Hepatocyte (in vitro differentiated cells): ENCODE data around the gene EFNB1. TPM values are rescaled to one million over a fixed set of nuclear protein-coding genes. Genes with fewer than 3 reads are reported as not detected.

ENCODE experiments used
- DNase-seq: peaks from one replicate; pipeline ENCODE4 v3.0.0-alpha.2; 2016; ENCODE audit warnings: low spot score
- H2AFZ ChIP-seq: fragments of 200-600 bp; sonication (generic); 2 replicates; pipeline ENCODE4 v1.6.0; 2016; ENCODE audit warnings: antibody characterized with exemption, mild to moderate bottlenecking
- H3K27ac ChIP-seq: fragments of 200-600 bp; sonication (generic); 2 replicates; pipeline ENCODE4 v1.5.1; 2016; ENCODE audit warnings: mild to moderate bottlenecking
- H3K27me3 ChIP-seq: fragments of 200-600 bp; sonication (generic); 2 replicates; pipeline ENCODE4 v1.6.1; 2016
- H3K36me3 ChIP-seq: fragments of 200-600 bp; sonication (generic); replicated peaks from 2 replicates; pipeline ENCODE4 v1.5.1; 2016; ENCODE audit warnings: low read depth; ENCODE audit not compliant: insufficient read depth
- H3K4me1 ChIP-seq: fragments of 200-600 bp; sonication (generic); 2 replicates; pipeline ENCODE4 v1.5.1; 2016; ENCODE audit warnings: mild to moderate bottlenecking, moderate library complexity; ENCODE audit not compliant: insufficient read depth
- H3K4me2 ChIP-seq: fragments of 200-600 bp; sonication (generic); 2 replicates; pipeline ENCODE4 v1.6.0; 2016
- H3K4me3 ChIP-seq: fragments of 200-600 bp; sonication (generic); 2 replicates; pipeline ENCODE4 v1.5.1; 2016; ENCODE audit warnings: mild to moderate bottlenecking
- H3K79me2 ChIP-seq: fragments of 200-600 bp; sonication (generic); 2 replicates; pipeline ENCODE4 v1.6.0; 2017; ENCODE audit warnings: mild to moderate bottlenecking
- H3K9me2 ChIP-seq: fragments of 200-600 bp; sonication (generic); replicated peaks from 2 replicates; pipeline ENCODE4 v1.6.0; 2017; ENCODE audit warnings: mild to moderate bottlenecking; ENCODE audit not compliant: insufficient read depth
- H3K9me3 ChIP-seq: fragments of 200-600 bp; sonication (generic); 2 replicates; pipeline ENCODE4 v1.5.1; 2016; ENCODE audit warnings: low read depth, mild to moderate bottlenecking
- H4K20me1 ChIP-seq: fragments of 200-600 bp; sonication (generic); 2 replicates; pipeline ENCODE4 v1.6.0; 2016; ENCODE audit warnings: mild to moderate bottlenecking; ENCODE audit not compliant: insufficient read depth, poor library complexity, severe bottlenecking
- CTCF ChIP-seq: fragments of 200-600 bp; sonication (generic); IDR thresholded peaks from 2 replicates; pipeline ENCODE4 v1.5.1; 2016; ENCODE audit warnings: antibody characterized with exemption, mild to moderate bottlenecking; ENCODE audit not compliant: poor library complexity
- EZH2 ChIP-seq: fragments of 200-600 bp; sonication (generic); IDR thresholded peaks from 2 replicates; pipeline ENCODE4 v1.6.1; 2016; ENCODE audit warnings: antibody characterized with exemption, mild to moderate bottlenecking, borderline replicate concordance
- EZH2phosphoT487 ChIP-seq: fragments of 200-600 bp; sonication (generic); IDR thresholded peaks from one replicate; pipeline ENCODE4 v1.6.1; 2018; ENCODE audit warnings: antibody characterized with exemption, mild to moderate bottlenecking, low read depth, moderate library complexity; ENCODE audit not compliant: unreplicated experiment, severe bottlenecking
- WGBS: methylation state at CpG from one replicate; pipeline ENCODE4 v1.1.6; 2016; ENCODE audit warnings: low lambda C conversion rate; ENCODE audit errors: missing lambda C conversion rate; 5-methylcytosine and 5-hydroxymethylcytosine counted together
- polyA plus RNA-seq: library from polyadenylated mRNA; unstranded; fragments of >200 nt; fragmentation: Nextera tagmentation; extraction: Ambion mirVana; gene quantifications from 2 replicates; pipeline ENCODE4 v1.2.1, GENCODE V29; 2016
- total RNA-seq: library from RNA; depleted of rRNA; stranded (reverse); fragments of >200 nt; gene quantifications from 2 replicates; pipeline ENCODE4 v1.2.3, GENCODE V29; 2014

EFNB1 gene
- total and polyA plus RNA-seq, 2 experiments from 2014 or later = 35.1 to 46.4 TPM

- DNase-seq = no peak
- Histone ChIP-seq H3K4me1 (peaks cover 11% of the 10 kb centered on the region), H3K9me3 (no peaks in the 10 kb centered on the region), H3K27ac (no peak overlapping the region), H3K27me3 (no peaks in the 10 kb centered on the region), H2AFZ (no peak overlapping the region), H3K4me2 (no peak overlapping the region), H3K9me2 (no peaks in the 10 kb centered on the region), H3K36me3 (no peaks in the 10 kb centered on the region), H4K20me1 (peaks cover 11% of the 10 kb centered on the region), H3K79me2 (peaks cover 23% of the 10 kb centered on the region), H3K4me3 (no peak overlapping the region)
- WGBS = 91% methylated on average over 21 of the region's 22 CpGs
- TF ChIP-seq EZH2phosphoT487 (no peak), EZH2 (no peak), CTCF (no peak)
Observed at GRCh38 chrX:68840256-68840655, 11.4 kb downstream of the EFNB1 start.

GRCh38 chrX:68841251-68842049 lies 12.6 kb downstream of the EFNB1 start:
- TF ChIP-seq EZH2phosphoT487 (no peak), CTCF (no peak), EZH2 (no peak)
- H2AFZ ChIP-seq = no peak overlapping the region
- H3K27me3 ChIP-seq = no peaks in the 10 kb centered on the region
- H3K9me3 ChIP-seq = no peaks in the 10 kb centered on the region
- no peak overlapping the region for H3K4me2 ChIP-seq
- H3K27ac ChIP-seq = no peak overlapping the region
- no peaks in the 10 kb centered on the region for H3K9me2 ChIP-seq
- H4K20me1 ChIP-seq = peaks cover 4% of the 10 kb centered on the region
- no peak for DNase-seq
- WGBS = 82% methylated on average over 8 of the region's 8 CpGs
- H3K4me1 ChIP-seq = peaks cover 11% of the 10 kb centered on the region
- no peaks in the 10 kb centered on the region for H3K36me3 ChIP-seq
- peaks cover 14% of the 10 kb centered on the region for H3K79me2 ChIP-seq
- H3K4me3 ChIP-seq = no peak overlapping the region

- TF ChIP-seq EZH2 (no peak), CTCF (no peak), EZH2phosphoT487 (no peak)
- WGBS = 77% methylated on average over 2 of the region's 2 CpGs
- DNase-seq = no peak
- Histone ChIP-seq H4K20me1 (peaks cover 1% of the 10 kb centered on the region), H3K27ac (no peak overlapping the region), H2AFZ (no peak overlapping the region), H3K36me3 (no peaks in the 10 kb centered on the region), H3K79me2 (peaks cover 5% of the 10 kb centered on the region), H3K4me2 (no peak overlapping the region), H3K4me1 (peaks cover 11% of the 10 kb centered on the region), H3K9me2 (no peaks in the 10 kb centered on the region), H3K9me3 (no peaks in the 10 kb centered on the region), H3K4me3 (no peak overlapping the region), H3K27me3 (no peaks in the 10 kb centered on the region)
Observed at GRCh38 chrX:68842351-68842750, 13.5 kb downstream of the EFNB1 start.
